ENCODE data around the gene MPPED1. TPM values are rescaled to one million over a fixed set of nuclear protein-coding genes. Genes with fewer than 3 reads are reported as not detected.

Gene MPPED1
- total RNA-seq, 1 donor from 2014 or later = not detected

- H3K27me3 Mint-ChIP-seq (ENCODE audit: low read depth, unreplicated experiment) = peaks cover 85% of the 10 kb centered on the region
- H4K20me1 ChIP-seq (ENCODE audit: insufficient read depth, low read length) = no peaks in the 10 kb centered on the region
- TF ChIP-seq EZH2 (IDR thresholded peaks at IDR 0.05; ENCODE audit: insufficient read depth, low read length) (no peak), CTCF (IDR thresholded peaks at IDR 0.05; ENCODE audit: insufficient read depth, low read depth, low read length) (no peak)
Measured at GRCh38 chr22:43419371-43420080, 7.7 kb downstream of the MPPED1 start.

GRCh38 chr22:43421046-43421665 lies 9.3 kb downstream of the MPPED1 start:
- H3K27ac ChIP-seq (ENCODE audit: low read depth, low read length) = no peak overlapping the region

More at GRCh38 chr22:43419371-43420080, 7.7 kb downstream of the MPPED1 start:
- DNase-seq (ENCODE audit: low read depth) = no peak
- Histone ChIP-seq H3K9ac (ENCODE audit: low read length) (no peak overlapping the region), H3K27me3 (ENCODE audit: insufficient read depth, low read length) (peaks cover 29% of the 10 kb centered on the region), H3K9me3 (ENCODE audit: insufficient read depth, low read depth, low read length) (no peaks in the 10 kb centered on the region), H3K27ac (ENCODE audit: low read depth, low read length) (no peak overlapping the region), H3K79me2 (ENCODE audit: insufficient read depth, low read length) (no peaks in the 10 kb centered on the region), H3K4me1 (ENCODE audit: insufficient read depth, low read length) (no peaks in the 10 kb centered on the region), H3K4me3 (ENCODE audit: insufficient read depth, low read depth, low read length) (no peak overlapping the region), H3K4me2 (ENCODE audit: low read length) (no peak overlapping the region), H2AFZ (ENCODE audit: low read depth, low read length) (no peak overlapping the region), H3K36me3 (ENCODE audit: insufficient read depth, low read length) (no peaks in the 10 kb centered on the region)
- H3K4me3 Mint-ChIP-seq (ENCODE audit: unreplicated experiment) = no peak overlapping the region
- H3K9me3 Mint-ChIP-seq (ENCODE audit: unreplicated experiment) = no peaks in the 10 kb centered on the region
- no peak overlapping the region for H3K27ac Mint-ChIP-seq (ENCODE audit: unreplicated experiment)
- FAIRE-seq = no peak
- H3K36me3 Mint-ChIP-seq (ENCODE audit: low read depth, unreplicated experiment) = no peaks in the 10 kb centered on the region
- H3K4me1 Mint-ChIP-seq (ENCODE audit: low read depth, unreplicated experiment) = no peaks in the 10 kb centered on the region

More at GRCh38 chr22:43421046-43421665, 9.3 kb downstream of the MPPED1 start:
- DNase-seq (ENCODE audit: low read depth) = no peak
- H3K36me3 ChIP-seq (ENCODE audit: insufficient read depth, low read length) = no peaks in the 10 kb centered on the region
- no peak overlapping the region for H3K27ac Mint-ChIP-seq (ENCODE audit: unreplicated experiment)
- no peak overlapping the region for H3K9ac ChIP-seq (ENCODE audit: low read length)
- no peaks in the 10 kb centered on the region for H3K9me3 Mint-ChIP-seq (ENCODE audit: unreplicated experiment)
- no peak overlapping the region for H3K4me3 Mint-ChIP-seq (ENCODE audit: unreplicated experiment)
- H3K4me3 ChIP-seq (ENCODE audit: insufficient read depth, low read depth, low read length) = no peak overlapping the region
- H3K36me3 Mint-ChIP-seq (ENCODE audit: low read depth, unreplicated experiment) = no peaks in the 10 kb centered on the region
- H3K79me2 ChIP-seq (ENCODE audit: insufficient read depth, low read length) = no peaks in the 10 kb centered on the region
- H3K9me3 ChIP-seq (ENCODE audit: insufficient read depth, low read depth, low read length) = no peaks in the 10 kb centered on the region
- no peaks in the 10 kb centered on the region for H4K20me1 ChIP-seq (ENCODE audit: insufficient read depth, low read length)
- H3K27me3 ChIP-seq (ENCODE audit: insufficient read depth, low read length) = peaks cover 18% of the 10 kb centered on the region
- TF ChIP-seq EZH2 (IDR thresholded peaks at IDR 0.05; ENCODE audit: insufficient read depth, low read length) (no peak), CTCF (IDR thresholded peaks at IDR 0.05; ENCODE audit: insufficient read depth, low read depth, low read length) (no peak)
- FAIRE-seq = no peak
- H2AFZ ChIP-seq (ENCODE audit: low read depth, low read length) = no peak overlapping the region
- H3K4me1 Mint-ChIP-seq (ENCODE audit: low read depth, unreplicated experiment) = no peaks in the 10 kb centered on the region
- H3K4me2 ChIP-seq (ENCODE audit: low read length) = no peak overlapping the region
- H3K27me3 Mint-ChIP-seq (ENCODE audit: low read depth, unreplicated experiment) = peaks cover 73% of the 10 kb centered on the region
- no peaks in the 10 kb centered on the region for H3K4me1 ChIP-seq (ENCODE audit: insufficient read depth, low read length)

Measured in astrocyte (in vitro differentiated cells and primary cell).